RWPE2 (cell line): ENCODE results near the gene DIAPH3.
A peak's percentile ranks its signal among the peaks of the same experiment; 100 is the strongest.

ENCODE experiments used
- ATAC-seq: fragments of 200-7000 bp; cut with Tn5 transposase; 3 replicates; pipeline ENCODE4 v1.9.1; 2021; ENCODE audit warnings: low read depth
- DNase-seq: peaks from one replicate; pipeline ENCODE4 v3.0.0-alpha.2; 2020; ENCODE audit warnings: low spot score
- H3K27ac ChIP-seq: fragments of 450-650 bp; 2 replicates; pipeline ENCODE4 v1.5.1; 2017; ENCODE audit warnings: mild to moderate bottlenecking; ENCODE audit not compliant: poor library complexity, severe bottlenecking
- H3K27me3 ChIP-seq: fragments of 250-450 bp; sonication (Bioruptor Pico); 2 replicates; pipeline ENCODE4 v1.5.1; 2021; ENCODE audit warnings: mild to moderate bottlenecking, moderate library complexity; ENCODE audit not compliant: insufficient read depth, poor library complexity, severe bottlenecking
- H3K36me3 ChIP-seq: fragments of 250-450 bp; sonication (Bioruptor Pico); 2 replicates; pipeline ENCODE4 v1.5.1; 2020; ENCODE audit warnings: low read depth, mild to moderate bottlenecking, moderate library complexity
- H3K4me1 ChIP-seq: fragments of 250-450 bp; sonication (Bioruptor Pico); 2 replicates; pipeline ENCODE4 v1.5.1; 2021; ENCODE audit warnings: mild to moderate bottlenecking, moderate library complexity; ENCODE audit not compliant: insufficient read depth, poor library complexity, severe bottlenecking
- H3K4me3 ChIP-seq: fragments of 250-450 bp; sonication (Bioruptor Pico); 2 replicates; pipeline ENCODE4 v1.5.1; 2021; ENCODE audit warnings: mild to moderate bottlenecking, moderate library complexity; ENCODE audit not compliant: severe bottlenecking
- H3K9me3 ChIP-seq: fragments of 250-450 bp; sonication (Bioruptor Pico); 2 replicates; pipeline ENCODE4 v1.5.1; 2021; ENCODE audit warnings: mild to moderate bottlenecking, moderate library complexity; ENCODE audit not compliant: severe bottlenecking
- CTCF ChIP-seq: fragments of 450-650 bp; IDR thresholded peaks from one replicate; pipeline ENCODE4 v1.5.1; 2017; ENCODE audit warnings: mild to moderate bottlenecking, moderate library complexity; ENCODE audit not compliant: poor library complexity, severe bottlenecking

Gene DIAPH3

GRCh38 chr13:59843040-59843439 lies 320.7 kb downstream of the DIAPH3 start:
- Histone ChIP-seq H3K27me3 (no peaks in the 10 kb centered on the region), H3K4me3 (no peak overlapping the region), H3K27ac (no peak overlapping the region), H3K36me3 (no peaks in the 10 kb centered on the region), H3K4me1 (no peaks in the 10 kb centered on the region), H3K9me3 (no peaks in the 10 kb centered on the region)
- no peak for DNase-seq
- ATAC-seq, result peak; percentile 35; the same call in 1 of the 3 replicates
- no peak for TF ChIP-seq CTCF

GRCh38 chr13:59842507-59842906 lies 321.2 kb downstream of the DIAPH3 start:
- no peaks in the 10 kb centered on the region for H3K4me1 ChIP-seq
- no peaks in the 10 kb centered on the region for H3K9me3 ChIP-seq
- no peak overlapping the region for H3K27ac ChIP-seq
- H3K36me3 ChIP-seq, result no peaks in the 10 kb centered on the region
- TF ChIP-seq CTCF, result no peak
- no peak for DNase-seq
- no peaks in the 10 kb centered on the region for H3K27me3 ChIP-seq
- ATAC-seq, result peak; percentile 21; the same call in 1 of the 3 replicates
- no peak overlapping the region for H3K4me3 ChIP-seq

- Histone ChIP-seq H3K36me3 (no peaks in the 10 kb centered on the region), H3K4me3 (no peak overlapping the region), H3K9me3 (no peaks in the 10 kb centered on the region), H3K4me1 (no peaks in the 10 kb centered on the region), H3K27me3 (no peaks in the 10 kb centered on the region), H3K27ac (no peak overlapping the region)
- TF ChIP-seq CTCF, result no peak
- no peak for DNase-seq
- ATAC-seq, result no peak
Measured at GRCh38 chr13:59839186-59839585, 324.5 kb downstream of the DIAPH3 start.

GRCh38 chr13:59837101-59837500 lies 326.6 kb downstream of the DIAPH3 start:
- DNase-seq (no peak), ATAC-seq (no peak)
- Histone ChIP-seq H3K27ac (no peak overlapping the region), H3K36me3 (no peaks in the 10 kb centered on the region), H3K4me1 (no peaks in the 10 kb centered on the region), H3K9me3 (no peaks in the 10 kb centered on the region), H3K27me3 (no peaks in the 10 kb centered on the region), H3K4me3 (no peak overlapping the region)
- TF ChIP-seq CTCF, result no peak

GRCh38 chr13:59835569-59835968 lies 328.2 kb downstream of the DIAPH3 start:
- Histone ChIP-seq H3K4me1 (no peaks in the 10 kb centered on the region), H3K36me3 (no peaks in the 10 kb centered on the region), H3K4me3 (no peak overlapping the region), H3K9me3 (no peaks in the 10 kb centered on the region), H3K27ac (no peak overlapping the region), H3K27me3 (no peaks in the 10 kb centered on the region)
- ATAC-seq (no peak), DNase-seq (no peak)
- TF ChIP-seq CTCF, result no peak
